Amygdala (tissue), 56 donors: ENCODE measurements around the gene PLPPR3.
A peak's percentile ranks its signal among the peaks of the same experiment; 100 is the strongest.
"Not testable (repeated sequence)": the region's sequence is repeated elsewhere in the genome, so short reads cannot be mapped to it uniquely, and the experiment has no call there.

Source experiments
- DNase-seq, 56 donors: peaks; one replicate each; lab custom pipeline; 2025; lab: John Stamatoyannopoulos, UW

Gene PLPPR3

GRCh38 chr19:855142-855541 lies 33.4 kb upstream of the PLPPR3 start:
- DNase-seq = no peak

GRCh38 chr19:854549-854948 lies 32.8 kb upstream of the PLPPR3 start:
- no peak for DNase-seq

- not testable (repeated sequence) for DNase-seq
These were observed 32.0 kb upstream of the PLPPR3 start for GRCh38 chr19:853614-854220.

GRCh38 chr19:853014-853585 lies 31.3 kb upstream of the PLPPR3 start:
- DNase-seq = no peak

GRCh38 chr19:852136-853013 lies 30.6 kb upstream of the PLPPR3 start, which contains the start of gene ELANE:
Gene ELANE (plus strand): TSS chr19:852303. CDS start chr19:852329, 26 bp downstream.
- no peak for DNase-seq

- no peak for DNase-seq
These were observed 29.2 kb upstream of the PLPPR3 start for GRCh38 chr19:850979-851335.

GRCh38 chr19:850221-850978 lies 28.6 kb upstream of the PLPPR3 start:
- DNase-seq = peak in 17 of 56 donors; percentile 6 to 65 (median 28)

GRCh38 chr19:849195-849594 lies 27.4 kb upstream of the PLPPR3 start:
- not testable (repeated sequence) for DNase-seq

- DNase-seq = no peak
These were observed 26.7 kb upstream of the PLPPR3 start for GRCh38 chr19:848386-848921.

GRCh38 chr19:845707-846521 lies 24.2 kb upstream of the PLPPR3 start:
- no peak for DNase-seq

GRCh38 chr19:844546-844971 lies 22.8 kb upstream of the PLPPR3 start:
- no peak for DNase-seq

GRCh38 chr19:843836-844545 lies 22.2 kb upstream of the PLPPR3 start:
- peak in 1 of 56 donors; percentile 52 for DNase-seq

- peak in 1 of 56 donors; percentile 52 for DNase-seq
These were observed 21.6 kb upstream of the PLPPR3 start for GRCh38 chr19:843180-843835.

- not testable (repeated sequence) for DNase-seq
These were observed 21.0 kb upstream of the PLPPR3 start for GRCh38 chr19:842802-843179.

- DNase-seq = no peak
These were observed 18.9 kb upstream of the PLPPR3 start, which contains the start of gene PRTN3 for GRCh38 chr19:840519-841206. Gene PRTN3 (plus strand): TSS chr19:840999. CDS start chr19:841009, 10 bp downstream.

GRCh38 chr19:835210-835810 lies 13.6 kb upstream of the PLPPR3 start:
- no peak for DNase-seq

GRCh38 chr19:834216-834615 lies 12.5 kb upstream of the PLPPR3 start:
- DNase-seq = no peak
